ENCODE data around the gene SRGAP3.

Gene SRGAP3

DNA sequence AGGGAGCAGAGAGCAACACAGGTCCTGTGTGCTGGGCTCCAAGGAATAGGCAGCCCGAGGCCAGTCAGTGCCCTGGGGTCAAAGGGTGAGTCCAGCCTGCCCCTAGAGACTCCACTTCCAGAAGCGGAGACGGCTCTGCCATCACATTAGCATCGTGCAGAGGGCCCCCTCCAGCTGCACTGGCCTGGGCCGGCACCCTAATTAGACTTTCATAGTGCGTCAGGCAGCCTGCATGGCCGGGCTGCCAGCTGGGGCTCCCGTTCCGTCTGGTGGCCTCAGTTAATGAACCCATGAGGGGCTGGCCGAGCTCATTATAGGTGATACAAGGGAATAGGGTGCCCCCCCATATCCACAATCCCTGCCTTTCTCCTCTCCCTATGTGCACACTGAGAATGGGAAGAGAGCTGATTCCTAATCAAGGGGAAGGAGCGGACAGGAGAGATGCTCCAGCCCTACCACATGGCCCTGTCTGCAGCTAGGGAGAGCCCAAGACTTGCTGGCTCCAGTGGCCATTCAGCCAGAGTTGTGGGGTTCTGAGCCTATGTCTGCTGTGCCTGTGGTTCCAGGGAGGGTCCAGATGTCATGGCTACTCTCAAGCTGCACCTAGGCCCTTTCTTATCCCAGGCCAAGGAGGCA, 128.0 kb downstream of the SRGAP3 start:
- in situ Hi-C loops (cut with HindIII; ENCODE audit: low sequenced_read_pairs): no loop called here

DNA sequence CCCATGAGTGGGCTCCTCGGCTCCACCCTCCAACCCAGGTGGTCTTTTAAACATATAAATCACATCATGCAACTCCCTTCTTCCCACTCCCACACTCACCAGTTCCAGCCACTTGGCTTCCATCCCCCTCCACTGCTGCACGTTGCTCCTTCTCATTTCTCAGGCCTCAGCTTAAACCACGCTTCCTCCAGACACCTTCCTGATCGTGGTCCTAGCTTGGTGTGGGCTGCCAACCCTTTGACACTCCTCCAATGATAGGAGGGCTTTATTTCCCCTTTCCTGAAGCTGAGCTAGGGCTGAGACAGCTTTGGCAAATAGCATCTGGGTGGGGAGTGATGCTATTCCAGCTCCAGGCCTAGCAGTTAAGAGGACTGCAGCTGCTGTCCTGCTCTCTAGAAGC, 130.1 kb downstream of the SRGAP3 start:
- in situ Hi-C loops (cut with HindIII; ENCODE audit: low sequenced_read_pairs): no loop called here

DNA sequence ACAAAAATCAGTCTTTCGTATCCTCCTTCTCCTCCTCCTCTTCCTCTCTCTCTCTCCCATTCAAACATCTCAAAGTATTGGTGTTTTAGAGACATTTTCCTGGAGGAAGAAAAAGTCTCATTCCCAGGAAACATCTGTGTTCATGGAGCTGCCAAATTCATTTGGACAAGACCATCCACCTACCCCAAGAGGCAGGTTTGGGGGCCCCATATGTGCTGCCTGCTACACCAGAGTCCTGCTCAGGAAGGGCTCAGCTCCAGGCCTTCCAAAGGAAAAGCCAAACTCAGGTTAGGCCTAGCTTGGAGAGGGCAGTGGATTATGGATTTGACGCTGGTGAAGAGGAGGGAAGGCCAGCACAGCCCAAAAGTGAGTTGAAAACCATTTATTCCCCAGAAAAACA, 131.2 kb downstream of the SRGAP3 start:
- in situ Hi-C loops (cut with HindIII; ENCODE audit: low sequenced_read_pairs): no loop called here

DNA sequence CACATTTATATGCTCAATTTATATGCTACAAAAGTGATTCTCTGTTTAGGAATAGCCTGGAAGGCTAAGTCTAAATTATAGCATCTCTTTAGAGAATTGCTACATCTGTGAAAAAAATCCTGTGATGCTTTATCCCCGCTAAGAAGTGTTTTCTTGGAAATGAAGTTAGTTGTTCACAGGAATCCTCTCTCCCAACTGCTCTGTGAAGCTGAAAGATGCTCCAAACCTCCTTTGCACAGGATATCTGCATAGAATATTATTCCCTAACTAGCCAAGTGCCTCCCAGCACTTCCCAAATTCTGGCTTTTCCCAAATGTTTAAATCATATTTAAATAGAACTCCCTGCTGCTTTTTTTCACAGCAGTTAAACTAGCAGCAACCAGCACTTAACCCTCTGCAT, 132.2 kb downstream of the SRGAP3 start:
- in situ Hi-C loops (cut with HindIII; ENCODE audit: low sequenced_read_pairs): no loop called here

DNA sequence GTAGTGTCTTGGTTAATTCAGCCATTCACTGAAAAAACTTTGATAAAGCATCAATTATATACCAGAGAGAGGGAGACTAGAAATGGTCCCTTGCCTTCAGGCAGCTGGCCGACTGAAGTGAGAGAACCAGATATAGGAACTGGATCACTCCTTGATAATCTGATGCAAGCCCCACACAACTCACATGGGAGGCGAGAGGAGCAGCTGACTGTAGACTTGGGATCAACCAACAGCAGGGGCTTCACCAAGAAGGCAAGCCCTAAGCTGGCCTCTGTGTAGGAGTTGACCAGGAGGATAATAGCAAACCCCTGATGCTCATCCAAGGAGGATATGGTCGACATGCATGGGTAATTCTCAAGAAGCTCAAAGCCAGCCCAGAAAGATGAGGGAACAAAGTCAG, 133.1 kb downstream of the SRGAP3 start:
- in situ Hi-C loops (cut with HindIII; ENCODE audit: low sequenced_read_pairs): no loop called here

DNA sequence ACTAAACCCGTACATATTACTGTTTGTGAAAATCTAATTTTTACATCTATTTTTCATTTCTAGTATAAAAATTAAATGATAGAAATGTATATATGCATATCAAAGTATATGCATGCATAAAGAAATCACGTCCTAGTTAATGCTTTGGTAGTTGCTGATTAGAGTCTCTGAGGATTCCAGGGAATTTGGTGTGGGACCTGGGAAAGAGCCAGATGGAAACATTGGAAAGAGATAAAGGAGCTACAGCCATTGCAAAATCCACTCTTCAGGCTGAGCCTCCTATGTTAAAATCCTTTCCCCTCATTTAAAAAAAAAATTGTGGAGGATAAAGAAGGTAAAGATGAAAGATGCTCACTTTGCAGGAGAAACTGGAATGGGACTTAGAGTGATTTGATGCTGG, 134.1 kb downstream of the SRGAP3 start:
- in situ Hi-C loops (cut with HindIII; ENCODE audit: low sequenced_read_pairs): no loop called here

DNA sequence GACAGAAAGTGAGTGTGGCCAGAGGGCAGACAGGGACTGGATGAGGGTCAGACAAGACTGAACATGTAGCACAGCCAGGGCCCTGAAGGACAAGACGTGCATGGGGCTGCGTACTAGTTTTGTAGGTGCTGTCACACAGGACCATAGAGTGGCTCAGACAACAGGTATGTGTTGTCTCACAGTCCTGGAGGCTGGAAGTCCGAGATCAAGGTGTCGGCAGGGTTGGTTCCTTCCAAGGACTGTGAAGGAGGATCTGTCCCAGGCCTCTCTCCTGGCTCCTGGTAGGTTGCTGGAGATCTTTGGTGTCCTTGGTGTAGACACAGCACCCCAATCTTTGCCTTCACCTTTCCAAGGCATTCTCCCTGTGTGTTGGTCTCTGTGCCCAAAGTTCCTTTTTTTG, 136.4 kb downstream of the SRGAP3 start:
- in situ Hi-C loops (cut with HindIII; ENCODE audit: low sequenced_read_pairs): no loop called here

DNA sequence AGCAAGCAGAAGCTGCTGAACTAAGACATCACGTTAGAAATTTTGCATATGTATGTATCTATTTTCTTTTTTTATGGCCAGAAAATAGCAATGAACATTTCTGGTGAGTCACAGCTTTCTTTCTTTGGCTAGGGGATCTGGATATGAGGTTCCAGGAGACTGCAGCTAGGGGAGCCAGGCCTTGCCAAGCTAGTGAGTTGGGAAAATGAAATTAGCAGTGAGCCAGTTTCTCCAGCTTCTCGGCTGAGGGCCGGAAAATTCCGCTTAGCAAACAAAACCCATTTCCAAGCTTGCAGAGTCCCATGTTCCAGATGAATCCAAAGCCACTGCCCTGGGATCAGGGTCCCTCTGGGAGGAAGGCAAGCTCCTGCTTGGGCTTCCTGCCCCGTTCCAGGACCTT, 137.6 kb downstream of the SRGAP3 start:
- in situ Hi-C loops (cut with HindIII; ENCODE audit: low sequenced_read_pairs): no loop called here

DNA sequence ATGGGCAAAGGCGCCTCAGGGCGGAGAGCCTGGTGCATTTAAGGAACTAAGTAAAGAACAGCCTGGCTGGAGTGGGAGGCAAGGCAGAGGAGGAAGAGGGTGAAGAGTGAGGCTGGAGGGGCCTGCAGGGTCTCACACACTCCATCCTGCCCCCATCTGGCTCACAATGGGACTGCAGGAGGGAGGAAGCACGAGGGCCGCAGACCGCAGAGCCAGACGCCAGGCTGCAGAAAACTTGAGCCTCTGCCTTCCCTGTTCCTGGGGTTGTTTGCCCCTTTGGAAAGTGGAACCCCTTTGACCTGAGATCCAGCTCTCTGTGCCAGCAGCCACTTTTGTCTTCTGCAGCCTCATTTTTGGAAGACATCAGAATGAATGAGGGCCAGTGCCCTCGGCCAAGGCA, 138.0 kb downstream of the SRGAP3 start:
- in situ Hi-C loops (cut with HindIII; ENCODE audit: low sequenced_read_pairs): no loop called here

DNA sequence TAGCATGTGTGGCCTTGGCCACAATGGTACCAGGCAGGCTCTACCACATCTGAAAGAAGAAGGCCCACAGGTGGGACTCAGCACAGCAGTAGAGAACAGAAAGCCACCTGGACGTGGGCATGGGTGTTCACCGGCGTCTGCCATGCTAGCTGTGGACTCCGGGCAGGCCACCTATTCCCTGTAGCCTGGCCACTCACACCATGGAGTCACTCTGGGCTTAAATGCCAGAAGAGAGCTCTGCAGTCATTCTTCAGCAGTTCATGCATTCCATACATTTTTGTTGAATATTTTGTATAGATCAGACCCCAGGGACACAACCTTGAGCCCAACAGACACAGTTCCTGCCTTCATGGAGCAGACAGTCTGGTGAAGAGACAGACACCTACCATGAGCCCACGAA, 138.6 kb downstream of the SRGAP3 start:
- in situ Hi-C loops (cut with HindIII; ENCODE audit: low sequenced_read_pairs): no loop called here

DNA sequence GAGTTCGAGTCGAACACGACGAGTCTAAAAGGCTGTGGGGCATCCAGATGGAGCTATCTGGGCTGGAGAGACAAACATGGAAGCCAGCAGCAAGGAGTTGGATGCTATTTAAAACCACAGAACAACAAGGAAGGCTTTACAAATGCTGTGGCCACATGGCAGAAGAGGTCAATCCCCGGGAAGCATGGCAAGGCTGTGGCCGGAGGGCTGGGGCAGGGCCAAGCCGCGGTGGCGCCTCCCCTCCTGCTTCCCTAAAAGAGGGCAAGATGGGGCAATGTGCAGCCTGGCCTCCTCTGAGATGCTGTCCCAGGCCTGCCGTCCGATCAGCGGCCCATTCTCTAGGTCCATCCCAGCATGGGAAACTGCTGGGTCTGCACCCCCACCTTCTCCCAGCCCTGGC, 139.1 kb downstream of the SRGAP3 start:
- in situ Hi-C loops (cut with HindIII; ENCODE audit: low sequenced_read_pairs): no loop called here

DNA sequence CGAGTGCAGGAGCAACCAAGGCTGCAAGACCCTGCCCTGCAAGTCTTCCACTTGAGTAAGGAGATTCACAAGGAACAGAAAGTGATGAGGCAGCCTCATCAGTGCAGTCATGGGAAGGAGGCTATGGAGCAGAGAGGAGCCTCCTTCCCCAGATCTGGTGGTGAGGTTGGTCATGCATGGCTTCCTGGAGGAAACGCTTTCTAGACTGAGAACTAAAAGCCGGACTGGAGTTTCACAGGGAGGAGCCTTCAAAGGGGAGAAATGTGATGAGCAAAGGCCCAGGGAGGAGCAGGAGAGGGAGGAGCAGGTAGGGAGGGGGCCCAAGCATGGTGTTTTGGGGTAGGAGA, 139.9 kb downstream of the SRGAP3 start:
- in situ Hi-C loops (cut with HindIII; ENCODE audit: low sequenced_read_pairs): no loop called here

DNA sequence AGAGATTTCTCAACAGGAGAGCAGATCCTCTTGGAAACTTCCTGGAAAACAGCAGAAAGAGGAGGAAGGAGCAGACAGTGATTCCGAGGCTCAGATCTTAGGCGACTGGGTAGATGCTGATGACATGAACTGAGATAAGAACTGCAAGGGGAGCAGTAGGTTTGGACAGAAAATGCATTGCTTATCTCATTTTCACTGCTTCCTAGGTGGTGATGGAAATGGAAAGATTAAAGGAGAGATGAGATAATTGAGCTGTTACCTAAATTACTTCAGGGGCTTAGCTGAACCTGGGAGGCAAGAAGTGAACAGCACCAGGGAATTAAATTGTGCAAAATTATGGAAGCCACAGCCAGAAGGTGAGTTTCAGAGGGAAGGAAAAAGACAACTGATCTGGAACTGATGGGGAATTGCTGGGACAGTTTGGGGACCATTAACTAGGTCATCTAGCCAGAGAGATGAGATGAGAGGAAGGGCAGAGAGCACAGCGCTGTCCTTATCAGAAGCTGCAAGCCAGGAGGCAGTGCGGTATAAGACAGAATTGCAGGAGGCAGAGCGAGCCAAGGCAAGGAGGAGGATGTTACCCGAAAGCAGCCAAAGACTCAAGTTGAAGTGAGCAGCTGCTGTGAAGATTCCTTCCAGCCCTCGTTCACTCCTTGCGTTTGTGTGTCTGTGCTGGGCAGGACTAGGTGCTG, 140.4 kb downstream of the SRGAP3 start:
- in situ Hi-C loops (cut with HindIII; ENCODE audit: low sequenced_read_pairs): no loop called here

DNA sequence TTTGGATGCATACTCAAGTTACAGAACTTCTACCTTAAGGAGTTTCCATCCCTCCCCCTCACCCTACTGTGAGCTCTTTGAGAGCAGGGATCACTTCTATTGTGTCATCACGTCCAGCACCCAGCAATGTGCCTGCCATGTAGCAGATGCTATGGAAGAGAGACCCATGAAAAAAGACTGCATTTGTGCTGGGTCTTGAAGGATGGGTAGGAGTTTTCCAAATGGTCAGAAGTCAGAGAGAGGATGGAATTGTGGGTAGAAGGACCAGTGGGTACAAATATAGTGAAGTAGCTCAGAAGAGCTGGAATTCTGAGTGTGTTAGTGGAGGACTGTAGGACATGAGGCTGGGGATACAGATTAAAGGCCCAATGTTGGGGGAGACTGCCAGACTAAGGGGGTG, 141.7 kb downstream of the SRGAP3 start:
- in situ Hi-C loops (cut with HindIII; ENCODE audit: low sequenced_read_pairs): no loop called here

DNA sequence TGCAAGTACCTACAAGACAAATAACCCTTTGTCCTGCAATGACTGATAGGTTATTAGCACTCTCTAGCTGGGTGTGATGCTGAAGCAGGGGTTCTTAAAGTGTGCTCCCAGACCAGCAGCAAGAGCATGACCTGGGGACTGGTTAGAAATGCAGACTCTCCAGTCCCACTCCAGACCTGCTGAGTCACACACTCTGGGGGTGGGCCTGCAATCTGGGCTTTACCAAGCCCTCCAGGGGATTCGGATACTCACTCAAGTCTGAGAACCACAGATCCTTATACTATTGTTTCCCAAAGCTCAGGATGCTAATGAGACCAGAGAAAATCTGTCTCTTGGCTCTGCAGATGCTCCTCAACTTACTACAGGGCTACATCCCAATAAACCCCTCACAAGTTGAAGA, 144.0 kb downstream of the SRGAP3 start:
- in situ Hi-C loops (cut with HindIII; ENCODE audit: low sequenced_read_pairs): no loop called here

DNA sequence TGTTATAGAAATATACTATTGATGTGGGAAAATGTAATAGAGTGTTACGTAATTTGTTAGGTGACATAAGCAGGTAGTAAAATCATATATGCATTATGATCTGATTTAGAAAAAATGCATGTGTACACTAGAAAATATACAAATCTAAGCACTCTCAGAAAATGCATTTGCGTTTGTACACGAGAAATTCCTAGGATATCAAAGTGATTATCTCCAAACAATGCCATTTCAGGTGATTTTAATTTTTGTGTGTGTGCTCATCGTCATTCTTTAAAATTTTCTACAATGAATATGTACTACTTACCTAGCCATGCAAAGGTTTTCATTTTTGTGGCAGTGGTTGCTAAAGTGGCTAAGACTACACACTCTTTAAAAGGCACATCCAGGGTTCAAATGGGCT, 145.3 kb downstream of the SRGAP3 start:
- in situ Hi-C loops (cut with HindIII; ENCODE audit: low sequenced_read_pairs): no loop called here

DNA sequence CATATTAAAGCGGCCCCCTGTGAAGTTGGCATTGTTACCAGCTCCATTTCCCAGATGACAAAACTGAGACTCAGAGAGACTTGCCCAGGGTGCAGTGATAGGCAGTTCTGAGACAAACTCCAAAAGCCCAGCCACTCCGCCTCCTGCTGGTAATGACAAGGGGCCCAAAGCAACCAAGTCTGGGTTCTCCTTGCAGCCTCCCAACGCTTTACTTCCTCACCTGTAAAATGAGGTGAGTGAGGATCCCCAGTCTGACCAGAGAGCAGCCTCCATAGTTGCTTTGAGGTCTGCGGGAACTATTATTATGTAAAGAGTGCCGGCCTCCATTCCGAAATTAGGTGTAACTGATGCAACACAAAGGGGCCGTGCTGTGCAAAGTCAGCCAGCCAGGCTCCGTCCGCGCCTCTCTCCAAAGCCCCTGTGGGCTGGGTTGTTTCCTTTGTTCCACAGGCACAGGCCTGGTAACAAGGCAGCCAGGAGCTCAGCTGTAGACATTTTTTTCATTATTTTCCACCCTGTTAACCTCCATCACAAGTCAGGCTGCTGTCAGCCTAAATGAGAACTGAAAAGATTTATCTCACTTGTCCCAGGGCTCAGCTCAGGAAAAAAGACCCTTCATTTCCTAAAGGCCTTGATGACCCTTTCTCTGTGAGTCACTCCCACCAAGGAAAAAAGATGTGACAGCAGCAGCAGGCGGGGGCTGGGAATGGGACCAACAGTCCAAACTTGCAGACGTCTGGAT, 147.0 kb downstream of the SRGAP3 start:
- in situ Hi-C loops (cut with HindIII; ENCODE audit: low sequenced_read_pairs): no loop called here

DNA sequence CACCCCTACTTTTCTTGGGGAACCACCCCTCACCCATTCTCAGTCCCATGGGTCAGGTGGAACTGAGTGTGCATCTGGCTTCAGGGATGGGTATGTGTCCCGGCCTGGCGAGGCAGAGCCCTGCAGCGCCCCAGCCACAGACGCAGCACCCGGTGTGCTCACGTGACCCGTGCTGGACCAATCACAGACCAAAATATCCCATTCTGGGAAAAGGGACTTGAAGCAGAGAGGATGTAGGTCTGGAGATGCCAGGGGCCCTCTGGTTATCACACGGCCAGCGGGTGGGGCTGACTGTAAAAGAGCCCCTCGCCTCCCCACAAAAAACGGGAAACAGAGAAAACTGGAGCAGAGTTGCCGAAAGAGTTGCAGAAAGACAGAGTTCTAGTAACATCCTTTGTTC, 148.2 kb downstream of the SRGAP3 start:
- in situ Hi-C loops (cut with HindIII; ENCODE audit: low sequenced_read_pairs): no loop called here

DNA sequence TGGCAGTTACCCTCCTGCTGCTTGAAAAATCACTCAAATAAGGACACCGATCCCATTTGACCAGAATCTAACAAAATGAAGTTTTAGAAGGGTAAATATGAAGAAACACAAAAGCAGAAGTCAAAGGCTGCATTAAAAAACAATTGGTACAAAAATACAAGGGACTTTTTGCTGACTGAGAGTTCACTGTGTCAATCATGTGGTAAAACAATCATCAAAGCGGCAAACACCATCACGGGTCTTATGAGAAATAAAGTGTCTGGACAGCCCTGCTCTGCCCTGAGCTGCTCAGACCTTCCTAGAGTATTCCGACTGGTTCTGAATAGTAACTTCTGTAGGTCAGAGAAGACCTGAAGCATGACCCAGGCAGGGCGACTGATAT, 148.9 kb downstream of the SRGAP3 start:
- in situ Hi-C loops (cut with HindIII; ENCODE audit: low sequenced_read_pairs): no loop called here

DNA sequence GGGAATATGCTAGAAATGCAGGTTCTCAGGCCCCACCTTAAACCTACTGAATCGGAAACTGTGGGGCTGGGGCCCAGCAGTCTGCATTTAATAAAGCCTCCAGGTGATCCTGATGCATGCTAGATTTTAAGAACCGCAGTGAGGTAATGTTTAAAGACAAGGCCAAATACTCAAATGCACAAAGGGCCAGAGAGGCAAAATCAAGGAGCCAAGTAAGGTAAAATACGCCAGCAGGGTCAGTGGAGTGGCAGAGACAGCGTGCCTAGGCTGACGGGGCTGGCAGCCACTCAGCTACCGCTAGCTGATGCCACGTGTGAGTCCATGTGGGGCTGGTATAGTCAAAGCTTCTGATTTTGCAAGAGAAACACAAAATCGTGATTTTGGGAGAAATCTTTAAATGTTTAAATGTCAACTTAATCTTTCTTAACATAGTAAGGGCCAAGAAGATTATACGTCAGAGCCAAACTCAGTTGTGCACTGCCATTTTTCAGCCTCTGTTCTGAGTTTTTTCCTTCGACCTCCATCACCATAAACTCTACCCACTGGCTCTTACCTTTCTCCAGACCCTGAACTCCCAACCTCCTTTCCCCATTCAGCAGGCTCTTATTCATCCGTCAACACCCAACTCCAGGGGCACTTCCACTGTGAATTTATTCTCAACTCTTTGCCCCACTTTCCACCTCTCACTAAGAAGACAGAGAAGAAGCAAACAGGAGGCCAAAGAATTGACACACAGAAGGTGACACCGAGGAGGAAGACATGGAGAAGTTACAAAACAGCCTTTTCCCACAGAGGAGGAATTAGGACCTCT, 149.5 kb downstream of the SRGAP3 start:
- in situ Hi-C loops (cut with HindIII; ENCODE audit: low sequenced_read_pairs): no loop called here
